Measurements from ENCODE around the gene PLB1. TPM values are rescaled to one million over a fixed set of nuclear protein-coding genes. Genes with fewer than 3 reads are reported as not detected.

PLB1 gene
- total RNA-seq, 4 donors from 2014 or later = 3.0 to 14.5 (median 10.5) TPM

GRCh38 chr2:28647682-28648081 is 151.8 kb downstream of the PLB1 start:
- 70 to 79% methylated on average over 4 of the region's 4 CpGs for WGBS, 2 donors (ENCODE audit: low coverage in 1 of 2)
- peaks cover 15 to 76% (median 17%) of the 10 kb centered on the region in 3 donors for H3K4me1 ChIP-seq
- no peaks in the 10 kb centered on the region for H3K36me3 ChIP-seq
- no peak overlapping the region for H3K4me3 ChIP-seq
- no peak for ATAC-seq
- no peaks in the 10 kb centered on the region for H3K27me3 ChIP-seq
- TF ChIP-seq POLR2A (IDR thresholded peaks at IDR 0.05) = no peak
- no peak for TF ChIP-seq EP300 (IDR thresholded peaks at IDR 0.05)
- no peak for TF ChIP-seq POLR2AphosphoS5 (IDR thresholded peaks at IDR 0.05)
- peak overlapping the region; percentile 50 to 97 (median 93) for H3K27ac ChIP-seq
- no peaks in the 10 kb centered on the region for H3K9me3 ChIP-seq

DNA sequence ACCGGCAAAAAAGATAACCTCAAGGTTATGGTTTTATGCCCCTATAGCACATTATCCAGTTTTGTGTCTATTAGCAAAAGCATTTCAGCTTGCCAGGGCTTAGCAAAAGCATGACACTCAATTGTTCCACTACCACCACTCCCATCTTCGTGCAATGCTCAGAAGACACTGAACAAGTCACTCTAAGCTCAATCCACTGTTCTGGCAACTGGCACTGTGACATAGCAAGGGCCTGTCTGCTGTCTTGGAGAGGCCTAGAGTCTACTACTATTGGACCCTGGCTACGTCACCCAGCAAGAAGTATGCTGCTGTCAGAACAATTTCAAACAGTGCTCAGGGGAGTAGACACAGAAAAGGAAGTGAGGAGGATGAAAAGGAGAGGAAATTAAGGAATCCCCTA is 152.3 kb downstream of the PLB1 start:
- H3K36me3 ChIP-seq = no peaks in the 10 kb centered on the region
- H3K4me1 ChIP-seq = peaks cover 15 to 76% (median 17%) of the 10 kb centered on the region in 3 donors
- 27 to 47% methylated on average over 2 to 3 of the region's 3 CpGs for WGBS, 2 donors (ENCODE audit: low coverage in 1 of 2)
- no peak overlapping the region for H3K4me3 ChIP-seq
- TF ChIP-seq POLR2A (IDR thresholded peaks at IDR 0.05) (no peak), POLR2AphosphoS5 (IDR thresholded peaks at IDR 0.05) (no peak), EP300 (IDR thresholded peaks at IDR 0.05) (no peak), CTCF (IDR thresholded peaks at IDR 0.05) (no peak)
- H3K27ac ChIP-seq = peak overlapping the region; percentile 50 to 97 (median 93)
- H3K9me3 ChIP-seq = no peaks in the 10 kb centered on the region
- ATAC-seq = peak; percentile 77
- H3K27me3 ChIP-seq = no peaks in the 10 kb centered on the region

DNA sequence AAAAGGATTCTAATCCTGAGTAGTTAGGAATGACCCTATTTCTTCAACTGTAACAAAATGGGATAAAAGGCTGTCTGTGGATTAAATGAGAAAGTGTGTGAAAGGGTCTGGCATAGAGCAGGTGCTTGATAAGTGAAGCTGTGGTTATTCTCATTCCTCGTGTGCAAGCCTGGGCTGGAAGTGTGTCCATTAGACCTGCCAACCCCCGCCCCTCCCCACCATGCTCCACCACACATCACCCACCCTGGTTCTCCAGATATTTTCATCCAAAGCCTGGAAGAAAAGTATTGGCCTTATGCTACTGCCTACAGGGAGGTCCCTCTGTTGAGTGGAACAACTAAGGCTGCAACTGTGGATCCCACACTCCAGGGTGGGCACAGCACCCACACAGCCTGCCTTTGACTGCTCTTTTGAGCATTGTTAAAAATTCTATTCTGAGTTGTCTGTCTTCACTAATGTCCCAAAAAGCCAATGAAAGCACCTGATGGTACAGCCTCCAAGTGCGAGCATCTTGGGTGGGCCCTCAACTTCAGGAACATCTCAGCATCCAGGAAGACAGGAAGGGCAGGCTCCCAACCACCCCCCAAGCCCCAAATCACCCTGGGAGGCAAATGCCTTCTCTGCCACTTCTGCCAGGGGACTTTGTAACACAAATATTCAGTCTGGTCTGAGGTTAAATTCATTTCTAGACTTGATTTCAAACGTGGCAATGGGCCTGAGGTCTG is 153.0 kb downstream of the PLB1 start:
- peaks cover 15 to 71% (median 17%) of the 10 kb centered on the region in 3 donors for H3K4me1 ChIP-seq
- H3K4me3 ChIP-seq = no peak overlapping the region
- no peaks in the 10 kb centered on the region for H3K9me3 ChIP-seq
- no peaks in the 10 kb centered on the region for H3K36me3 ChIP-seq
- TF ChIP-seq EP300 (IDR thresholded peaks at IDR 0.05) (no peak), POLR2AphosphoS5 (IDR thresholded peaks at IDR 0.05) (no peak), POLR2A (IDR thresholded peaks at IDR 0.05) (no peak), CTCF (IDR thresholded peaks at IDR 0.05) (no peak)
- H3K27me3 ChIP-seq = no peaks in the 10 kb centered on the region
- ATAC-seq = no peak
- WGBS, 2 donors (ENCODE audit: low coverage in 1 of 2) = 67 to 88% methylated on average over 3 of the region's 4 CpGs
- peak overlapping the region; percentile 50 to 97 (median 93) for H3K27ac ChIP-seq

- Histone ChIP-seq H3K4me3 (no peak overlapping the region), H3K36me3 (no peaks in the 10 kb centered on the region), H3K27ac (peak overlapping the region; percentile 50 to 97 (median 93)), H3K4me1 (peaks cover 13 to 71% (median 13%) of the 10 kb centered on the region in 3 donors), H3K27me3 (no peaks in the 10 kb centered on the region), H3K9me3 (no peaks in the 10 kb centered on the region)
- 78 to 84% methylated on average over 7 to 8 of the region's 8 CpGs for WGBS, 2 donors (ENCODE audit: low coverage in 1 of 2)
- TF ChIP-seq POLR2AphosphoS5 (IDR thresholded peaks at IDR 0.05) (no peak), EP300 (IDR thresholded peaks at IDR 0.05) (no peak)
- ATAC-seq = no peak
Observed at GRCh38 chr2:28649481-28650265, 153.8 kb downstream of the PLB1 start.

DNA sequence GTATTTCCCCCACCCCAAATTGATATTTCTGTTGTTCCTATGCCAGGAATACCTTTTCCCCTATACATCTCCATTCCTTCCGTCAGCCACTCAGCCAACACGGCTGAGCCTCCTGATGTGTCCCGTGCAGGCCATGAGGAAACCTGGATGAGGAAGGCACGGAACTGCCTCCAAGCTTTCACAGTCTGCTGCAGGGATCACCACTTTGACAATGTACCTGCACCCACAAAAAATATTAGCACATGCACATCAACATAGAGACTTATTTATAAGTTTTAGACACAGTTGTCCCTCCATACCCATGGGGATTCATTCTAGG is 154.4 kb downstream of the PLB1 start:
- Histone ChIP-seq H3K27ac (peak overlapping the region in 3 of 4 donors; percentile 92 to 97 (median 94)), H3K27me3 (no peaks in the 10 kb centered on the region), H3K9me3 (no peaks in the 10 kb centered on the region), H3K36me3 (no peaks in the 10 kb centered on the region), H3K4me1 (peaks cover 10 to 71% (median 11%) of the 10 kb centered on the region in 3 donors), H3K4me3 (no peak overlapping the region)
- no peak for TF ChIP-seq CTCF (IDR thresholded peaks at IDR 0.05)
- TF ChIP-seq EP300 (IDR thresholded peaks at IDR 0.05) = no peak
- no peak for TF ChIP-seq POLR2AphosphoS5 (IDR thresholded peaks at IDR 0.05)
- no peak for TF ChIP-seq POLR2A (IDR thresholded peaks at IDR 0.05)
- no peak for ATAC-seq
- WGBS, 2 donors (ENCODE audit: low coverage in 1 of 2) = 100% methylated on average over 1 of the region's 4 CpGs; no CpG with 5 or more reads in 1 of the 2 donors
